ENCODE measurements around the gene ZDHHC8.

Gene ZDHHC8

GRCh38 chr22:20131859-20132685 lies 468 bp downstream of the ZDHHC8 start:
- DNase-seq: no peak

- DNase-seq: no peak
Observed at GRCh38 chr22:20132686-20133246, 1.2 kb downstream of the ZDHHC8 start.

- DNase-seq: no peak
Observed at GRCh38 chr22:20133930-20134549, 2.4 kb downstream of the ZDHHC8 start.

GRCh38 chr22:20135265-20135664 lies 3.7 kb downstream of the ZDHHC8 start:
- DNase-seq: no peak

- DNase-seq: no peak
Observed at GRCh38 chr22:20135806-20136602, 4.4 kb downstream of the ZDHHC8 start.

GRCh38 chr22:20136603-20136873 lies 4.9 kb downstream of the ZDHHC8 start:
- no peak for DNase-seq

GRCh38 chr22:20137113-20137512 lies 5.5 kb downstream of the ZDHHC8 start:
- no peak for DNase-seq

GRCh38 chr22:20137671-20138416 lies 6.2 kb downstream of the ZDHHC8 start:
- no peak for DNase-seq

- DNase-seq: no peak
Observed at GRCh38 chr22:20138417-20138738, 6.8 kb downstream of the ZDHHC8 start.

- no peak for DNase-seq
Observed at GRCh38 chr22:20138868-20139267, 7.3 kb downstream of the ZDHHC8 start.

GRCh38 chr22:20139391-20140106 lies 7.9 kb downstream of the ZDHHC8 start:
- DNase-seq: no peak

- DNase-seq: no peak
Observed at GRCh38 chr22:20140107-20140445, 8.5 kb downstream of the ZDHHC8 start.

GRCh38 chr22:20140521-20140964 lies 8.9 kb downstream of the ZDHHC8 start:
- DNase-seq: no peak

GRCh38 chr22:20141186-20142077 lies 9.8 kb downstream of the ZDHHC8 start:
- DNase-seq: no peak

- no peak for DNase-seq
Observed at GRCh38 chr22:20142711-20143621, 11.4 kb downstream of the ZDHHC8 start.

GRCh38 chr22:20143883-20144665 lies 12.5 kb downstream of the ZDHHC8 start:
- no peak for DNase-seq

GRCh38 chr22:20145206-20145831 lies 13.7 kb downstream of the ZDHHC8 start:
- no peak for DNase-seq

GRCh38 chr22:20145832-20146223 lies 14.2 kb downstream of the ZDHHC8 start:
- DNase-seq: no peak

GRCh38 chr22:20146777-20147176 lies 15.2 kb downstream of the ZDHHC8 start:
- DNase-seq: no peak

Measured in stimulated activated CD4-positive, alpha-beta T cell treated with anti-CD3 and anti-CD28 coated beads, Interleukin-4, amount 100 ng/mL, for 24 hours (primary cell).